Vagina (tissue), 2 donors: Measurements from ENCODE around the gene MSH3.

ENCODE experiments used
- CTCF ChIP-seq, 3 experiments: fragments of 450-650 bp in 2 of 3; fragments of 200-600 bp in 1 of 3; sonication (generic) in 1 of 3; IDR thresholded peaks; one replicate each; pipeline ENCODE4 v1.5.1; 2017 to 2019; ENCODE audit warnings: antibody characterized with exemption in 3 of 3, mild to moderate bottlenecking in 2 of 3, moderate library complexity in 2 of 3
- POLR2A ChIP-seq, 2 donors: fragments of 450-650 bp; IDR thresholded peaks; one replicate each; pipeline ENCODE4 v1.6.1; 2017; ENCODE audit warnings: antibody characterized with exemption in 2 of 2, mild to moderate bottlenecking in 2 of 2, moderate library complexity in 2 of 2
- POLR2AphosphoS5 ChIP-seq, 2 donors: sonication (generic); formaldehyde crosslinking; IDR thresholded peaks; one replicate each; pipeline ENCODE4 v1.9.0; 2017; ENCODE audit warnings: antibody characterized with exemption in 2 of 2, mild to moderate bottlenecking in 2 of 2, low read depth in 1 of 2; ENCODE audit not compliant: insufficient read depth in 1 of 2

- TF ChIP-seq CTCF (IDR thresholded peaks at IDR 0.05) (no peak), POLR2A (IDR thresholded peaks at IDR 0.05) (no peak), POLR2AphosphoS5 (IDR thresholded peaks at IDR 0.05; ENCODE audit: insufficient read depth in 1 of 2, low read depth in 1 of 2) (no peak)
Observed at GRCh38 chr5:80780024-80780423, 125.6 kb downstream of the MSH3 start.
